ENCODE data around the gene THRB.

THRB gene

GRCh38 chr3:24161841-24162240, 332.8 kb downstream of the THRB start:
- DNase-seq = peak; percentile 63

GRCh38 chr3:24160424-24161095, 334.1 kb downstream of the THRB start:
- DNase-seq = peak; percentile 16

GRCh38 chr3:24158761-24159454, 335.7 kb downstream of the THRB start:
- DNase-seq = no peak

DNA sequence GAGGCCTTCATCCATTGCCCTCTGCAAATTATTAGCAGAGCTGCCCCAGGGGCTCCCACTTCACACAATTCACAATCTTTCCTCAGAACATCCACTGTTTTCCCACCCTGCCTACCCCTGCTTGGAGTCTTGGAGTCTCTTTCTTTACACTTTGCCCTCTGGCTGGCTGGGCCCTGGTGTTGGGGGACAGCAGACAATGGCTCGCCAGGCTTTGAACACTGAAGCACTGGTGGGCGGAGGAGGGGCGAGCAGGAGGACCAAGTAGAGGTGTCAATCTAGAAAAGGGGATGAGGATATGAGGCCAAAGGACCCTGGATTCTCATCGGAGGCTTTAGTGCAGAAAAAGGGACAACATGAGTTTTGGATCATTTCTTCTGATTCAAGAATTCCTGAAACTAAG, 337.5 kb downstream of the THRB start:
- peak; percentile 2 for DNase-seq

GRCh38 chr3:24156466-24156865, 338.2 kb downstream of the THRB start:
- DNase-seq = no peak

GRCh38 chr3:24155276-24155675, 339.4 kb downstream of the THRB start:
- no peak for DNase-seq

GRCh38 chr3:24154781-24155180, 339.9 kb downstream of the THRB start:
- no peak for DNase-seq

DNA sequence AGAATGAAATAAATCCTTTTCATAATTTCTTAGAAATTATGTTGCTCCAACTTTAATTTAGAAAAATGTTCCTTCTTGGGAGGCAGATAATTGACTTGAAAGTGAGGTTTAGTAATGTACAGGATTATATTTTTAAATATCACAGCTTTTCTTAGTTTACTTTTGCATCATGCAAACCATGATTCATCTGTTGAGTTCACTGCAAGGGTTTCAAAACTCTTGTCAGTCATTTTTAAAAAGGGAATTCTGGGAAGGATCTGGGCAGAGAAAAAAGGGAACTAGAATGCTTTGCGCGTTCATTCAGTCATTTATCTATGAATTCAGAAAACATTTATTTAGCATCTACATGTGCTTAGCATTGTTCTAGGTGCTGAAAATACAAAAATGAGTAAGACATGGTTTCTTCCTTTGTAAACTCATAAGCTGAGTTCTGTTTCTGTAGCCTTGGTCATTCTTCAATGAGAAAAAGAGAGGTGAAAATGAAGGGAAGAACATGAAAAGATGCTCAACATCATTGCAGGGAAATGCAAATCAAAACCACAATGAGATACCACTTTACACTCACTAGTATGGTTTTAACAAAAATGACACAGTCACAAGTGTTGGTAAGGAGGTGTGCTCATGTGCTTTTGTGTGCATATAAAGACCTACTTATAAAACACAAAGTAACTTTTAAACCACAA, 340.5 kb downstream of the THRB start:
- DNase-seq = no peak

- DNase-seq = no peak
Measured at GRCh38 chr3:24151594-24151993, 343.1 kb downstream of the THRB start.

DNA sequence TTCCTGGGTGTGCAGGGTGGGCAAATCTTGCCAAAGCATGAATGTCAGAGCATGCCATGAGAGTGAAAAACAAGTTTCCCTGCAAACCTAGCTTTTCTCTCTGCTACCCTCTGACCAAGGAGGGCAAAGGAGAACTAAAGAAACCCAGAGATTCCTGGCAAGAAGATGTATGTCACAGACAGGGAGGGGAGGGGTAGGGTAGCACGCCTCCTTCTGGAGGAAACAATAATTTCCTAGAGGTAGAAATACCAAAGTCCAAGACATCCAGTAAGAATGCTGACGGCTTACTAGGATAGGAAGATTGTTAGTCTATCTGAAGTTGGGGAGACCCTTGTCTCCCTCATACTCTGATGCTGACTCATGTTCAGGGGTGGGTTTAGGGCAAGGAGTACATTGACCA, 345.6 kb downstream of the THRB start:
- peak; percentile 25 for DNase-seq

DNA sequence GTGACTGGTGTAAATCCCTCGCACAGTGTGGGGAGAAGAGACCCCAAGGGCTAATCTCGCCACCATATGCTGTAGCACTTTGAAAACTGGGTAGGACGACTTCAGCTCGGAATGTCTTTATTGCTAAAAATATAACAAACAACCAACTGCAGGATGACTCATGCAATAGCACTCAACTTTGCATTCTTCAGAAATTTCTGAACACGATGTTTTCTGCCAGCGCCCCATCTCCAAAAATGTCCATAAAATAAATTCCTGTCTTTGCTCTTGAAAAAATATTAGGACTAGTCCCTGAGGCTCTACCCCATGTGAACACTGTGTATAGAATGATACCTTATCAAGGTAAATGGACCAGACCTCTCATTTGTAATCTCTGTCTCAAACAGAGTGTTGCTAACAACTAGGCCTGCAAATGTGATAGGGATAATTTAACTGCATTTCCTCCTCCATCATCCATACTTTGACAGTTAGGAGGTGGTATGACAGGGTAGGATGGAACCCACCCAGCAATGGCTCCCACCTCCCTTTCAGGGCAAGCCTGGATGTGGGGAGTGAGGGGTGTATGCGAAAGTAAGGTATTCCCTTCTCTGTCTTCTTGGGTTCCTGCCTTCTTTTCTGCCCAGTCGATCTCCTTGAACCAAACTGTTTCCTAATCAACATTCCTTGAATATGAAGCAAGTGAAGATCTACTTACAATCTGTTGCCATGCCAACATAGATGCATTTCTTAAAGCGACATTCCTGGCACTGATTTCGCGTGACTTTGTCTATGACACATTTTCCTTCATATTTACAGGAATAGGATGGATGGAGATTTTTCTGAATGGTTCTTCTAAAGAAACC, 348.4 kb downstream of the THRB start:
- DNase-seq = peak; percentile 92

DNA sequence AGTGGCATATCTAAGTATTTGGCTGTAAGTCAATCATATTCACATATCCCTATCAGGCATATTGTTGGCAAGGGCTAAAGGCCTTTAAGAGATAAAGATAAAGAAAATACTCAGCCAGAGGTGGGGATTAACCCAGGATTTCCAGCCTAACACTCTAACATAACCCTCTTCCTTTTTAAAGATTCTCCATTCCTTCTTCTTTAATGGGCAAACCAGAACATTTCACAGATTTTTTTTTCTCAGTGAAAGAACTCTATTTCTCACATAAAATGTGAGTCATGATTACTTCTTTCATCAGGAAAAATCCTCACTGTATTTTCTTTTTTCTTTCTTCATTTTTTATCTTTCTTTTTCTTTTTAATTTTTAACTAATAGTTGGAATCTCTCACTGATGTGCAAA, 349.2 kb downstream of the THRB start:
- peak; percentile 76 for DNase-seq

DNA sequence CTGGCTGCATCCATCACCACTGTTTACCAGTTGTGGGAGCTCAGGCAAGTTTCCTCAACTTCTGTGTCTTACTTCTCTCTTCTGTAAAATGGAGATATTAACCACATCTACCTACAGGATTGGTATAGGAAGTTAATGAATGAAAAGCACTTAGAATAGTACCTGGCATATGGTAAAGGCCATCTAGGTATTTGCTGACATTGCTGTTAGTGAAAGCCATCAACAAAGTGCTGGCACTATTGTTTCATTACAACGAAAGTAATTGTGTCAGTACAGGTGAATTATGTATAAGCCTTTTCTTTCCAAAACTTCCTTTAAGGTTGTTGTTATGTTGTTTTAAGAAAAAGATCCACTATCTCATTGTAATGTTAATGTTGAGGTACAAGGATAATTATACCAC, 352.5 kb downstream of the THRB start:
- DNase-seq = no peak

DNA sequence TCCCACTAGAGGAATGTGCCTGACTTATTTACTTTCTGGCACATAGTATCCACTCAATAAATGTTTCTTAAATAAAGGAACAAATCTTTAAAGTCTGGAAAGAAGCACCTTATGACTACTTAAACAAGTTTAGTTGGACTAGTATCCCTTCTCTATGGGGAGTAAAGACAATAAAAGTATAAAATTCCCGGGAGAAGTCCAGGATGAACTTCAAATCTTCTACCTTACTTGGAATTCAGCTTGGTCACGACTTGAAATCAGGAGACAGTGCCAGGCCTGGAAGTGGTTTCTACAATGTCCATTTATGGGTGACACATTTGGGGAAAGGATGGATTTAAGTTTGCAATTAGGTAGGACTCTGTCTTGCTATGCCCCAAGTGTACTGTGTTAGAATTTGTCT, 353.1 kb downstream of the THRB start:
- DNase-seq = no peak

DNA sequence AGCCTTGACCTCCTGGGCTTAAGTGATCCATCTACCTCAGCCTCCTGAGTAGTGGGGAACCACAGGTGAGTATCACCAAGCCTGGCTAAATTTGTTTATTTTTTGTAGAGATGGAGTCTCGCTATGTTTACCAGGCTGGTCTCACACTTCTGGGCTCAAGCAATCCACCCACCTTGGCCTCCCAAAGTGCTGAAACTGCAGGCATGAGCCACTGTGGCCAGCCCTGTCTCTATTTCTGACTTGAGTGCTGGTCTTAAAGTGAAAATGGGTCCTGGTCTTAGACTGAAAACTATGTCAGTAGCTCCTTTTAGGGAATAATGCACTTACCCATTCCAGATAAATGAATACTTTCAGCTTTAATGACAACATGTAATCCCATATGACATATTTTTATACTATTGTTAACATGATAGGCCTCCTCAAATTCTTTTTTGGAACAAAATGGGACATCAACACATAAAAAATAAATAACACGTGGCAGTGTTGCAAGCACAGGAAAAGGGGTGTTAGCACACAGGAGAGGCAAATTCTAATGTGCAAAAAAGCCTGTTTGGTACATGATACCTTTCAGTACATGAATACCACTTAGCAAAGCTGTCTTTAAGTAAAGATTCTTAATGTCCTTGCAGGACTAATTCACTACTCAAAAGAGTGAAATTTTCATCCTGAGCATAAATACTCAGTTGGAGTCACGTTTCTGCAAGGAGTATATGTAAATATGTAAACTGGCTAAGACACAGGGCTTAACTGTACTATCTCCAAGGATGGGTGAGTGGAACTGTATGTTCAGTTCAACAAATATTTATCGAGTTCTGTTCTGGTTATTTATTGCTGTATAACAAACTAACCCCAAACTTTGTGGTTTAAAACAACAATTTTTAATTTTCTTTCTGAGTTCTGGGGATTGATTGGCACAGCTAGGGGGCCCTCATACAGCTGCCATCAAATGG, 354.9 kb downstream of the THRB start:
- no peak for DNase-seq

- no peak for DNase-seq
Measured at GRCh38 chr3:24138876-24139256, 355.8 kb downstream of the THRB start.

DNA sequence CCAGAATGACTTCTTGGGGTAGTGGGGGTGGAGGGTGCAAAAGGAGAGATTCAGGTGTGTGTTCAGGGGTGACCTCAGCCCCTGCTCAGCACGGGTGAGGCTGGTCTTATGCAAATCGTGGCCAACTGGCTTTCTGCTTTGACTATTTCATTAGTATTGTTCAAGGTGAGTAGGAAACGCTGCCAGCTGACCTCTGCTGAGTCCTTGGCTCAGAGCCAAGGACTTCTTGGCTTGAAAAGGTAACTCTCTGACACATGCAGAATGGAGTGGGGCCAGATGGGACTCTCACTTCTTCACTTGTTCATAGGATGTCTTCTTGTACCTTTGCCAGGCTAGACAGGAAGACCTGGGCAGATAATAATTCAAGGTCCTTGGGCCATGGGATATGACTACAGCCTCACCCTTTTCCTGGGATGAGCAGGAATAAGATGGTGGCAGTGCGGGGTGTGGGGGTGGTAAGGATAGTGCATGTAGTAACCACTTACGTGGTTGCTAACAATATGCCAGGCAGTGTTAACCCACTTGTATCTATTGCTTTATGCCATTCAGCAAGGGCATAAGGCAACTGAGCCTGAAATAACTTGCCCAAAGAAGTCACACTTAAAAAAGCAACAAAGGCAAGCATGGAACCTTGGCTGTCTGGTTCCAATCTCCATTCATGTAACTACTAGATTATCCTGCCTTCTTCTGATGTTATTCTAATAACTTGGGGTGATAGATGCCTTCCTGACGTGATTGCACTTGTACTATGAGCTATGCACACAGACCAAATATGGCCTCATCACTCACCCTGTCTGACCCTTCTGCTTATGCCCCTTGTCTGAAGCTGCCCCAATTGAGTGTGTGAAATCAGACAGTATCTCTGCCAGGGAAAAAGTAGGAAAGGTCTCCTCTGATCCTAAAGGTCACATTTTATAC, 356.4 kb downstream of the THRB start:
- DNase-seq = peak; percentile 35

DNA sequence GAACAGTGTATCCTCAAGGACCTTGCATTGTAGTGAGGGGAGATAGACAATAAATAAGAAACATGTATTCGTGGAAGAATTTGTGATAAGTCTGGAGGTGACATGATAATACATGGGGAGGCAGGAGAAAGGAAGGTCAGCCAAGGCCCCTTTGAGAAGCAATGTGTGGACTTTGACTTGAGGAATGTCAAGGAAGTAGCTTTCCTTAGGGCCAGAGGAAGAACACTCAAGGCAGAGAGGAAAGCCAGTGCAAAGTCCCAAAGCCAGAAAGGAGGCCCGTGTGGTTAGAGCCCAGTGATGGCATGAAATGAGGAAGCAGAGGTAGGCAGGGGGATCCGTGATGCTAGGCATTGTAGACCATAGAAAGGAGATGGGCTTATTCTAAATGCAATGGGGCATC, 357.3 kb downstream of the THRB start:
- DNase-seq = no peak

GRCh38 chr3:24136624-24137310, 357.9 kb downstream of the THRB start:
- no peak for DNase-seq

GRCh38 chr3:24135280-24135679, 359.4 kb downstream of the THRB start:
- no peak for DNase-seq
